ENCODE results near the gene PARP14. TPM values are rescaled to one million over a fixed set of nuclear protein-coding genes. Genes with fewer than 3 reads are reported as not detected.
"Not testable (repeated sequence)": the region's sequence is repeated elsewhere in the genome, so short reads cannot be mapped to it uniquely, and the experiment has no call there.

The PARP14 gene
- total and polyA plus RNA-seq, 2 experiments from 2014 or later: 0.42 to 4.0 TPM

- no peak for TF ChIP-seq CTCF (IDR thresholded peaks at IDR 0.05; ENCODE audit: low read depth, low read length)
These were observed 61.6 kb downstream of the PARP14 start for GRCh38 chr3:122742234-122742633.

GRCh38 chr3:122743581-122744120 is 63.0 kb downstream of the PARP14 start:
- no peak for DNase-seq (ENCODE audit: low read depth in 1 of 2, low spot score in 1 of 2)
- Histone ChIP-seq H3K9me3 (ENCODE audit: low read depth) (no peaks in the 10 kb centered on the region), H3K27ac (no peak overlapping the region), H3K36me3 (no peaks in the 10 kb centered on the region), H3K4me3 (no peak overlapping the region), H3K27me3 (no peaks in the 10 kb centered on the region), H3K4me1 (ENCODE audit: low read depth) (no peaks in the 10 kb centered on the region)
- TF ChIP-seq CTCF (IDR thresholded peaks at IDR 0.05; ENCODE audit: low read depth, low read length): no peak

More at GRCh38 chr3:122742234-122742633, 61.6 kb downstream of the PARP14 start:
- H3K4me3 ChIP-seq: no peak overlapping the region
- H3K4me1 ChIP-seq (ENCODE audit: low read depth): no peaks in the 10 kb centered on the region
- no peak for DNase-seq (ENCODE audit: low read depth in 1 of 2, low spot score in 1 of 2)
- H3K9me3 ChIP-seq (ENCODE audit: low read depth): no peaks in the 10 kb centered on the region
- H3K27me3 ChIP-seq: no peaks in the 10 kb centered on the region
- H3K36me3 ChIP-seq: no peaks in the 10 kb centered on the region
- no peak overlapping the region for H3K27ac ChIP-seq

GRCh38 chr3:122745369-122746021 is 64.9 kb downstream of the PARP14 start:
- no peaks in the 10 kb centered on the region for H3K36me3 ChIP-seq
- DNase-seq (ENCODE audit: low read depth in 1 of 2, low spot score in 1 of 2): peak in 1 of 2 donors; percentile 52
- no peaks in the 10 kb centered on the region for H3K9me3 ChIP-seq (ENCODE audit: low read depth)
- no peak for TF ChIP-seq CTCF (IDR thresholded peaks at IDR 0.05; ENCODE audit: low read depth, low read length)
- H3K27me3 ChIP-seq: no peaks in the 10 kb centered on the region
- H3K4me3 ChIP-seq: no peak overlapping the region
- H3K4me1 ChIP-seq (ENCODE audit: low read depth): no peaks in the 10 kb centered on the region
- no peak overlapping the region for H3K27ac ChIP-seq

GRCh38 chr3:122747295-122747694 is 66.7 kb downstream of the PARP14 start:
- not testable (repeated sequence) for H3K27me3 ChIP-seq; H3K36me3 ChIP-seq; DNase-seq (ENCODE audit: low read depth in 1 of 2, low spot score in 1 of 2); H3K27ac ChIP-seq; H3K4me1 ChIP-seq (ENCODE audit: low read depth); H3K9me3 ChIP-seq (ENCODE audit: low read depth); H3K4me3 ChIP-seq

- no peak for TF ChIP-seq CTCF (IDR thresholded peaks at IDR 0.05; ENCODE audit: low read depth, low read length)
- no peaks in the 10 kb centered on the region for H3K9me3 ChIP-seq (ENCODE audit: low read depth)
- H3K4me3 ChIP-seq: no peak overlapping the region
- H3K36me3 ChIP-seq: no peaks in the 10 kb centered on the region
- no peaks in the 10 kb centered on the region for H3K27me3 ChIP-seq
- H3K27ac ChIP-seq: no peak overlapping the region
- no peaks in the 10 kb centered on the region for H3K4me1 ChIP-seq (ENCODE audit: low read depth)
- no peak for DNase-seq (ENCODE audit: low read depth in 1 of 2, low spot score in 1 of 2)
These were observed 67.7 kb downstream of the PARP14 start for GRCh38 chr3:122748347-122748746.

GRCh38 chr3:122754929-122755328 is 74.3 kb downstream of the PARP14 start:
- Histone ChIP-seq H3K27ac (no peak overlapping the region), H3K27me3 (no peaks in the 10 kb centered on the region), H3K4me1 (ENCODE audit: low read depth) (no peaks in the 10 kb centered on the region), H3K4me3 (no peak overlapping the region), H3K36me3 (no peaks in the 10 kb centered on the region), H3K9me3 (ENCODE audit: low read depth) (no peaks in the 10 kb centered on the region)
- DNase-seq (ENCODE audit: low read depth in 1 of 2, low spot score in 1 of 2): peak; percentile 52 to 67
- peak; percentile 86 for TF ChIP-seq CTCF (IDR thresholded peaks at IDR 0.05; ENCODE audit: low read depth, low read length)

Measured in cardiac muscle cell (in vitro differentiated cells and primary cell).